ENCODE measurements around the gene LCN9.

DNA sequence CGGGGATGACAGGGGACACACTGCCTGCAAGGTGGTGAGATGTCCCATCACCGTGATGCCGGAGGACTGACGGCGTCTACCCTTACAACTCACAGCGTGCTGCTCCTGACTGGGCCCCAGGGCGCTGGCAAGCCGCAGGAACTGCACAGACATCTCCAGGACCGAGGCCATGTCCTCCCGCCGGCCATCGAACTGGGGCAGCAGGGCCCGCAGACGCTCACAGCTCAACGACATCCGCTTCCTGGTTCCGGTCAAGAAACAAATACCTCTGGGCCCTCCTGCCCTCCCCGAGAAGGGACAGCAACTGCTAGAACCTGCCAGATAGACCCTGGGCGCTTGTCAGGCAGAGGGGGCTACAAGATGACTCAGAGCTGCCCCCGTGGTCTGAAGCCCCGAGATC, 35.1 kb downstream of the LCN9 start:
- TF ChIP-seq, protein P1, sequence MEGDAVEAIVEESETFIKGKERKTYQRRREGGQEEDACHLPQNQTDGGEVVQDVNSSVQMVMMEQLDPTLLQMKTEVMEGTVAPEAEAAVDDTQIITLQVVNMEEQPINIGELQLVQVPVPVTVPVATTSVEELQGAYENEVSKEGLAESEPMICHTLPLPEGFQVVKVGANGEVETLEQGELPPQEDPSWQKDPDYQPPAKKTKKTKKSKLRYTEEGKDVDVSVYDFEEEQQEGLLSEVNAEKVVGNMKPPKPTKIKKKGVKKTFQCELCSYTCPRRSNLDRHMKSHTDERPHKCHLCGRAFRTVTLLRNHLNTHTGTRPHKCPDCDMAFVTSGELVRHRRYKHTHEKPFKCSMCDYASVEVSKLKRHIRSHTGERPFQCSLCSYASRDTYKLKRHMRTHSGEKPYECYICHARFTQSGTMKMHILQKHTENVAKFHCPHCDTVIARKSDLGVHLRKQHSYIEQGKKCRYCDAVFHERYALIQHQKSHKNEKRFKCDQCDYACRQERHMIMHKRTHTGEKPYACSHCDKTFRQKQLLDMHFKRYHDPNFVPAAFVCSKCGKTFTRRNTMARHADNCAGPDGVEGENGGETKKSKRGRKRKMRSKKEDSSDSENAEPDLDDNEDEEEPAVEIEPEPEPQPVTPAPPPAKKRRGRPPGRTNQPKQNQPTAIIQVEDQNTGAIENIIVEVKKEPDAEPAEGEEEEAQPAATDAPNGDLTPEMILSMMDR (IDR thresholded peaks at IDR 0.05; ENCODE audit: low read length): no peak
- TF ChIP-seq EZH2 (optimal IDR thresholded peaks at IDR 0.05; ENCODE audit: low read depth, low read length): no peak

Measured in MM.1S (cell line).